ENCODE measurements around the gene ZNF780A.

Gene ZNF780A

GRCh38 chr19:40090241-40091204, at the start of gene ZNF780A:
TSS of gene ZNF780A (minus strand) at chr19:40090943. CDS start at chr19:40084753, 6,190 bp downstream.
- no peak for TF ChIP-seq CTCF (IDR thresholded peaks at IDR 0.05; ENCODE audit: low read depth, low read length)
- no peak for DNase-seq (ENCODE audit: extremely low read depth, low read depth)

DNA sequence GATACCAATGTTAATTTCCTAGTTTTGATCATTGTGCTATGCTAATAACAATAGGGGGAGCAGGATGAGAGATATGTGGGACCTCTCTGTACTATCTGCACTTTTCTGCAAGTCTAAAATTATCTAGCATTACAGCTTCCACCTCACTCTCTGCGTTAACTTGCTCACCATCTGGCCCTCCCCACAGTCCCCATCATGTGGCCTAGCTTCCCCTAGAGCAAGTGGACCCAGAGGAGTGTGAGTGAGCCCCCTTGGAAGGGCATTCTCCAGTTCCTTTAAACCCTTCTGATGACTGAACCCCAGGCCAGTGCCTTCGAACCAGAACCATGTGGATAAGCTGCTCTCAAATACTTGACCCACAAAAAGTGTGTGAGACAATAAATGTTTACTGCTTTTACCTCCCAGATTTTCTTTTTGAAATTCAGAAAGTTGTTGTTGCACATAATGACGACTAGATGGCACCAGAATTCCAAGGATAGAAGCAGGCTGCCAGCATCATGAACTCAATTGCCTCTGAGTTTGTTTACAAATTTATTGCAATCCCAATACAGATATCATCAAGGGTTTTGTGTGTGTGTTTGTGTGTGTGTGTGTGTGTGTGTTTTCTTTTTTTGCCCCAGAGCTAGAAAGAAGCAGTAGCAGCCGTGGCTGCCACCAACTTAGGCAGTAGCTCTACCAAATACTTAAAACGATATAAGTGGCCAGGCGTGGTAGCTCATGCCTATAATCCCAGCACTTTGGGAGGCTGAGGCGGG, 49.0 kb upstream of the ZNF780A start:
- DNase-seq (ENCODE audit: extremely low read depth, low read depth), result peak; percentile 40
- TF ChIP-seq CTCF (IDR thresholded peaks at IDR 0.05; ENCODE audit: low read depth, low read length), result peak; percentile 71

GRCh38 chr19:40136818-40137217, 46.1 kb upstream of the ZNF780A start:
- no peak for TF ChIP-seq CTCF (IDR thresholded peaks at IDR 0.05; ENCODE audit: low read depth, low read length)
- no peak for DNase-seq (ENCODE audit: extremely low read depth, low read depth)

DNA sequence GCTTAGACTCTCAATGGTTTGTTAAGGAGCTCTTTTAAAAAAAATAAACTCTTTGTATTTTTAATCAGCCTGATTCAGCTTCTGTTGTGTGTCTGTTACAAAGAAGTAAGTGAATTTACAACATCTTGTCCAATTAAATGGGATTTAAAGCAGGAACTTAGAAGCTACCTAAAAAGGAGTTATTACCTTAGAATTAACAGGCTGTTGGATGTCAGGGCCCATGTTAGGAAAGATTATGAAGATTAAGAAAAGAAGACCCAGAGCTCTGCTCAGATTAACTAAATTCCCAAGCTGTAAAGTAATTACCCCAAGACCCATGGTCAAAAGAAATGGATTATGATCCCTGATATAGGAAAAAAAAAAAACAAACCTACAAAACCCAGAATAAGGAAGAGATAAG, 44.1 kb upstream of the ZNF780A start:
- TF ChIP-seq CTCF (IDR thresholded peaks at IDR 0.05; ENCODE audit: low read depth, low read length), result no peak
- DNase-seq (ENCODE audit: extremely low read depth, low read depth), result no peak

DNA sequence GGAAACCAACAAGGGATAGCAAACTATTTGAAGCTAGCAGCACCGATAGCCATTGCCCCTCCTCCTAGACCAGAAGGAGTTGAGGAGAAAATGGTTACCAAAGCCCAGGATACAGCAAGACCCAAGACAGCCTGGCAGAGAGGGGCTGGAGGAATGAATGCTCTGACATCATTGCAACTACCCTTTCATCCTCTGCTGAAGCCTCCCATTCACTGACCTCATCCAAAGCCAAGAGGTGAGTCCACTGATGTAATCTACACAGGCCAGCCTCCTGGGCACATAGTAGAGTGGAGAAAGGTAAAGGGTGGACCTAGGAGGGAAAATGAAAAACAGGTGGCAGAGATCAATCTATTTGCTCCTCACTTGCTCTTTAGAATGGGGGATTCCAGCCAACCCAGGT, 42.7 kb upstream of the ZNF780A start:
- TF ChIP-seq CTCF (IDR thresholded peaks at IDR 0.05; ENCODE audit: low read depth, low read length), result no peak
- no peak for DNase-seq (ENCODE audit: extremely low read depth, low read depth)

GRCh38 chr19:40130013-40130412, 39.3 kb upstream of the ZNF780A start:
- DNase-seq (ENCODE audit: extremely low read depth, low read depth), result no peak
- TF ChIP-seq CTCF (IDR thresholded peaks at IDR 0.05; ENCODE audit: low read depth, low read length), result no peak

DNA sequence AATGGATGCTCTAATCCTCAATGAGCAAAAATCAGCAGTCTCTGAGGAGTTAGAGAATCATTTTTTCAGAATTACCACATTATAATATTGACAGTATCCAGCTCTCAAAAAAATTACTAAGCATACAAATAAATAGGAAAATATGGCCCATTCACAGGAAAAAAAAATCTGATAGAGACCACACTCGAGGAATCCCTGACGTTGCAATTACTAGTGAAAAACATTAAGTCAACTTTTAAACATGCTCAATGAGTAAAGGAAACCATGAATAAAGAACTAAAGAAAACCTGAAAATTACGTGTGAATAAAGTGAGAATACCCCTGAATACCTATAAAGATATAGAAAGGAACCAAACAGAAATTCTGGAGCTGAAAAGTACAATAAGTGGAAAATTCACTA, 38.7 kb upstream of the ZNF780A start:
- no peak for TF ChIP-seq CTCF (IDR thresholded peaks at IDR 0.05; ENCODE audit: low read depth, low read length)
- no peak for DNase-seq (ENCODE audit: extremely low read depth, low read depth)
